AG04450 (cell line): Measurements from ENCODE around the gene UNC13A. TPM values are rescaled to one million over a fixed set of nuclear protein-coding genes. Genes with fewer than 3 reads are reported as not detected.

Experiments used
- CTCF ChIA-PET: fragments of 300-600, 350-600 bp; formaldehyde crosslinking; extraction: SDS; loops from one replicate; lab custom pipeline; 2022; ENCODE audit warnings: antibody characterized with exemption, inconsistent platforms; lab: Charles Lee
- POLR2A ChIA-PET: fragments of 350-600 bp; formaldehyde crosslinking; extraction: SDS; loops from one replicate; lab custom pipeline; 2021; ENCODE audit warnings: antibody characterized with exemption, inconsistent platforms; lab: Yijun Ruan, JAX
- DNase-seq: peaks from one replicate; pipeline ENCODE4 v3.0.0-alpha.2; 2011; ENCODE audit warnings: low read depth, low spot score
- H3K27ac ChIP-seq: one replicate; pipeline ENCODE4 v1.5.1; 2012; ENCODE audit warnings: low read depth, low read length, control low read depth
- H3K27me3 ChIP-seq: one replicate; pipeline ENCODE4 v1.6.0; 2012; ENCODE audit warnings: low read length; ENCODE audit not compliant: control insufficient read depth, insufficient read depth
- H3K4me3 ChIP-seq: 2 replicates; pipeline ENCODE4 v1.5.1; 2011; ENCODE audit warnings: mild to moderate bottlenecking, low read depth, low read length, control low read depth
- H3K9me3 ChIP-seq: 2 replicates; pipeline ENCODE4 v1.5.1; 2012; ENCODE audit warnings: low read length; ENCODE audit not compliant: control insufficient read depth, insufficient read depth
- polyA plus RNA-seq: library from polyadenylated mRNA; depleted of rRNA; stranded (reverse); fragments of >200 nt; gene quantifications from 2 replicates; pipeline ENCODE4 v1.2.3, GENCODE V29; 2011
- TF ChIP-seq, protein P1 (sequence below): IDR thresholded peaks from 2 replicates; pipeline ENCODE4 v1.5.1; 2011; ENCODE audit warnings: low read depth, low read length, control low read depth, inconsistent platforms

UNC13A gene
- polyA plus RNA-seq, 1 experiment = 0.04 TPM

GRCh38 chr19:17582613-17583012 is 105.5 kb downstream of the UNC13A start:
- TF ChIP-seq, protein P1, sequence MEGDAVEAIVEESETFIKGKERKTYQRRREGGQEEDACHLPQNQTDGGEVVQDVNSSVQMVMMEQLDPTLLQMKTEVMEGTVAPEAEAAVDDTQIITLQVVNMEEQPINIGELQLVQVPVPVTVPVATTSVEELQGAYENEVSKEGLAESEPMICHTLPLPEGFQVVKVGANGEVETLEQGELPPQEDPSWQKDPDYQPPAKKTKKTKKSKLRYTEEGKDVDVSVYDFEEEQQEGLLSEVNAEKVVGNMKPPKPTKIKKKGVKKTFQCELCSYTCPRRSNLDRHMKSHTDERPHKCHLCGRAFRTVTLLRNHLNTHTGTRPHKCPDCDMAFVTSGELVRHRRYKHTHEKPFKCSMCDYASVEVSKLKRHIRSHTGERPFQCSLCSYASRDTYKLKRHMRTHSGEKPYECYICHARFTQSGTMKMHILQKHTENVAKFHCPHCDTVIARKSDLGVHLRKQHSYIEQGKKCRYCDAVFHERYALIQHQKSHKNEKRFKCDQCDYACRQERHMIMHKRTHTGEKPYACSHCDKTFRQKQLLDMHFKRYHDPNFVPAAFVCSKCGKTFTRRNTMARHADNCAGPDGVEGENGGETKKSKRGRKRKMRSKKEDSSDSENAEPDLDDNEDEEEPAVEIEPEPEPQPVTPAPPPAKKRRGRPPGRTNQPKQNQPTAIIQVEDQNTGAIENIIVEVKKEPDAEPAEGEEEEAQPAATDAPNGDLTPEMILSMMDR = no peak
- Histone ChIP-seq H3K27ac (no peak overlapping the region), H3K27me3 (no peaks in the 10 kb centered on the region), H3K4me3 (no peak overlapping the region), H3K9me3 (no peaks in the 10 kb centered on the region; the same call in 1 of the 2 replicates)
- DNase-seq = no peak
- CTCF ChIA-PET = interaction anchor here (0.9 kb wide), 1 partner anchor 23 kb away, joined by 3 read pairs; no protein-coding TSS in a partner anchor
- POLR2A ChIA-PET = no interaction called here

GRCh38 chr19:17581211-17581874 is 106.8 kb downstream of the UNC13A start:
- Histone ChIP-seq H3K27me3 (no peaks in the 10 kb centered on the region), H3K9me3 (no peaks in the 10 kb centered on the region; the same call in 1 of the 2 replicates), H3K27ac (no peak overlapping the region), H3K4me3 (no peak overlapping the region)
- TF ChIP-seq, protein P1 = no peak
- POLR2A ChIA-PET = no interaction called here
- CTCF ChIA-PET = no interaction called here
- no peak for DNase-seq

GRCh38 chr19:17580470-17581144 is 107.5 kb downstream of the UNC13A start:
- H3K4me3 ChIP-seq = no peak overlapping the region
- POLR2A ChIA-PET = interaction anchor here (0.6 kb wide), 1 partner anchor 23 kb away, joined by 3 read pairs; no protein-coding TSS in a partner anchor
- TF ChIP-seq, protein P1 = no peak
- no peak for DNase-seq
- CTCF ChIA-PET = interaction anchor here (1.0 kb wide), 1 partner anchor 26 kb away, joined by 3 read pairs; no protein-coding TSS in a partner anchor
- H3K9me3 ChIP-seq = no peaks in the 10 kb centered on the region; the same call in 1 of the 2 replicates
- no peaks in the 10 kb centered on the region for H3K27me3 ChIP-seq
- no peak overlapping the region for H3K27ac ChIP-seq

DNA sequence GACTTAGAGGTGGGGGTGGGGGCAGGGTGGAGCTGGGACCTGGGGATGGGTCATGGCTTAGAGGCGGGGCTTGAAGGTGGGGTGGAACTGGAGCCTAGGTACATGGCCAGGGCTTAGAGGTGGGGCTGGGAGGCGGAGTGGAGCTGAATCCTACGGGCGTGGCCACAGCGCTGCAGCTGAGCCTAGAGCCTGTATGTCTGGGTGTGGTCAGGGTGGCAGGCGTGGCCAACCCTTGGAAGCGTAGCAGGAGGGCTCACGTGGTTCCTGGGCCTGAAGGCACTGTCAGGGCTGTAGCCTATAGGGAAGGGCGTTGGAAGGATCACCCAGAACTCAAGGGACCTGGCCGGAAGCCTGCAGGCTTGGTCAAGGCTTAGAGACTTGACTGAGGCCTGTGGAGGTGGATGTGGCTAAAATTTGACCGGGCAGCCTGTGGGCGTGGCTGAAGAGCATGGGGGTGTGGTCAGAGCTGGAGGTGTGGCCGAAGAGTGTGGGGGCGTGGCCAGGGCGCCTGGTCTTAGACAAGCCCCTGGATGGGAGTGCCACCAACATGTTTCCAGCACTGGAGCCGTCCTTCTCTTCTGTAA is 108.4 kb downstream of the UNC13A start:
- no peak for DNase-seq
- Histone ChIP-seq H3K4me3 (no peak overlapping the region), H3K27ac (no peak overlapping the region), H3K27me3 (no peaks in the 10 kb centered on the region), H3K9me3 (no peaks in the 10 kb centered on the region; the same call in 1 of the 2 replicates)
- ChIA-PET CTCF (interaction anchor here (1.0 kb wide), 1 partner anchor 27 kb away, joined by 3 read pairs; no protein-coding TSS in a partner anchor), POLR2A (interaction anchor here (0.6 kb wide), 1 partner anchor 22 kb away, joined by 3 read pairs; no protein-coding TSS in a partner anchor)
- TF ChIP-seq, protein P1 = no peak
